Measurements from ENCODE around the gene RELB. TPM values are rescaled to one million over a fixed set of nuclear protein-coding genes. Genes with fewer than 3 reads are reported as not detected.

The RELB gene
- total RNA-seq, 1 donor from 2014 or later, result 12.2 TPM

GRCh38 chr19:45079911-45080370 lies 78.7 kb downstream of the RELB start:
- no peak for DNase-seq (ENCODE audit: low spot score)

- no peak for DNase-seq (ENCODE audit: low spot score)
These were observed 80.9 kb downstream of the RELB start for GRCh38 chr19:45082170-45082569.

- no peak for DNase-seq (ENCODE audit: low spot score)
These were observed 85.2 kb downstream of the RELB start for GRCh38 chr19:45086480-45086879.

- DNase-seq (ENCODE audit: low spot score), result no peak
These were observed 86.3 kb downstream of the RELB start for GRCh38 chr19:45087531-45087930.

Other genes starting within 250 kb of the RELB start
- 47.4 TPM for gene CBLC, start 223.6 kb upstream of the RELB start, total RNA-seq
- 75.9 TPM for gene BCAM, start 192.4 kb upstream of the RELB start, total RNA-seq
- gene NECTIN2, start 155.2 kb upstream of the RELB start, total RNA-seq, result 331 TPM
- gene TOMM40, start 110.2 kb upstream of the RELB start, total RNA-seq, result 35.0 TPM
- 435 TPM for gene APOE, start 95.7 kb upstream of the RELB start, total RNA-seq
- gene APOC1, start 86.9 kb upstream of the RELB start, total RNA-seq, result 103 TPM
- not detected for gene APOC4, start 59.2 kb upstream of the RELB start, total RNA-seq
- 24.8 TPM for gene APOC2, start 55.4 kb upstream of the RELB start, total RNA-seq
- gene CLPTM1, start 46.1 kb upstream of the RELB start, total RNA-seq, result 149 TPM
- 101 TPM for gene CLASRP, start 37.6 kb downstream of the RELB start, total RNA-seq
- 2.3 TPM for gene ZNF296, start 75.0 kb downstream of the RELB start, total RNA-seq
- 25.2 TPM for gene GEMIN7, start 77.8 kb downstream of the RELB start, total RNA-seq
- 83.4 TPM for gene PPP1R37, start 91.7 kb downstream of the RELB start, total RNA-seq
- 0.52 TPM for gene NKPD1, start 159.5 kb downstream of the RELB start, total RNA-seq
- gene TRAPPC6A, start 176.8 kb downstream of the RELB start, total RNA-seq, result 26.8 TPM
- gene BLOC1S3, start 177.3 kb downstream of the RELB start, total RNA-seq, result 21.7 TPM
- 9.0 TPM for gene EXOC3L2, start 243.9 kb downstream of the RELB start, total RNA-seq
- 38.8 TPM for gene MARK4, start 249.8 kb downstream of the RELB start, total RNA-seq